ENCODE measurements around the gene SLC26A5.
A peak's percentile ranks its signal among the peaks of the same experiment; 100 is the strongest.
"Not testable (repeated sequence)": the region's sequence is repeated elsewhere in the genome, so short reads cannot be mapped to it uniquely, and the experiment has no call there.

Gene SLC26A5

DNA sequence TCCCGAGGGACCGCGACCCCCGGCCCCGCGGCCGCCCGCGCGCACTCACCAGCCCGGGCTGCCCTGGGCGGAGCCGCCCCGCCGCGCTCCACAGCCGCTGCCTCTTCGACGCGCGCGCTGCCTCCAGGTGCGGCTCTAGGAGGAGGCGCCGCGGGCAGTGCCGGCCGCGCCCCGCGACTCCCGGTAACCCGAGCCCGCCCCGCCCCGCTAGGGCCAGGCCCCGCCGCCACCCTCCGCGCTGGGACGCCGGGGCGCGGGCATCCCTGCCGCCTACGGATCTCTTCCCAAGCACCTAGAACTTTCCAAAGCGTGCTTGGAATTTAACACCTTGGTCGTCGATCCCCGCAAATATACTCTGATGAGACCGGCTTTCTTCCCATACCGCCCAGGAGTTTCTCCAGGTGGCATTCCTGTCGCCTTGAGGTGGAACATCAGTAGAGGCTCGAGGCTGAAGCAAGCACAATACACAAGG lies at the start of gene SLC26A5:
SLC26A5 (minus strand) TSS at position 159 of the 472 bp plus-strand sequence. CDS start 24,693 bp downstream, outside the sequence.
- peak; percentile 35 for DNase-seq

DNA sequence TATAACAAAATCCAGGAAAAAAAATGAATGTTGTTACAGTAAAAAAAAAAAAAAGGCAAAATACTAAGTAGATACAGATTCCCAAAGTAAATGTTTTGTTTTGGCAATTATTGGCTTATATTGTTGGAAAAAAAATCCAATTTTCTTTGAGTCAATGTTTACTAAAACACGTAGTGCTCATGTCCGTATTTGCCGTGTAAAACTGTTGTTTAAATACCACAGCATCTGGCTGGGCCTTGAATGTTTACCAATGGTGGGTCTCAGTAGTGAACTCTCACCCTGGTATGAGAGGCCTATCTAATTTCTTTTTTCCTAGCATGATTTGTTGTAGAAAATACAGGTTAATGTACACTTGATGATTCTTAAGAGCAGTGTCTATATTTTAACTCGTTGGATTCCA lies 41.4 kb upstream of the SLC26A5 start:
- no peak for DNase-seq

DNA sequence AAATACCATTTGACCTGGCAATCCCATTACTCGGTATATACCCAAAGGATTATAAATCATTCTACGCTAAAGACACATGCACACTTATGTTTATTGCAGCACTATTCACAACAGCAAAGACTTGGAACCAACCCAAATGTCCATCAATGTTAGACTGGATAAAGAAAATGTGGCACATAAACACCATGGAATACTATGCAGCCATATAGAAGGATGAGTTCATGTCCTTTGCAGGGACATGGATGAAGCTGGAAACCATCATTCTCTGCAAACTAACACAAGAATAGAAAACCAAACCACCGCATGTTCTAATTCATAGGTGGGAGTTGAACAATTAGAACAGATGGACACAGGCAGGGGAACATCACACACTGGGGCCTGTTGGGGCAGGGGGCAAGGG lies 40.9 kb upstream of the SLC26A5 start:
- DNase-seq: not testable (repeated sequence)

GRCh38 chr7:103480771-103481170 lies 34.8 kb upstream of the SLC26A5 start:
- no peak for DNase-seq

GRCh38 chr7:103474956-103475355 lies 28.9 kb upstream of the SLC26A5 start:
- DNase-seq: no peak

- no peak for DNase-seq
Observed at GRCh38 chr7:103469095-103469948, 23.3 kb upstream of the SLC26A5 start.

GRCh38 chr7:103466814-103467213 lies 20.8 kb upstream of the SLC26A5 start:
- DNase-seq: no peak

DNA sequence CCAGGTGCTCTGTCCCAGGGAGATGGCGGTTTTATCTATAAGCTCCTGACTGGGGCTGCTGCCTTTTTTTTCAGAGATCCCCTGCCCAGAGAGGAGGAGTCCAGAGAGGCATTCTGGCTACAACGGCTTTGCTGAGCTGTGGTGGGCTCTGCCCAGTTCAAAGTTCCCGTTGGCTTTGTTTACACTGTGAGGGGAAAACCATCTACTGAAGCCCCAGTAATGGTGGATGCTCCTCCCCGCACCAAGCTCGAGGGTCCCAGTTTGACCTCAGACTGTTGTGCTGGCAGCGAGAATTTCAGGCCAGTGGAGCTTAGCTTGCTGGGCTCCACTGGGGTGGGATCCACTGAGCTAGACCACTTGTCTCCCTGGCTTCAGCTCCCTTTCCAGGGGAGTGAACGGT lies 16.4 kb upstream of the SLC26A5 start:
- DNase-seq: no peak

- DNase-seq: peak; percentile 82
Observed at GRCh38 chr7:103447073-103447960, 1.3 kb upstream of the SLC26A5 start.

- DNase-seq: peak; percentile 52
Observed at GRCh38 chr7:103445228-103446048, 569 bp downstream of the SLC26A5 start.

- no peak for DNase-seq
Observed at GRCh38 chr7:103439661-103440060, 6.3 kb downstream of the SLC26A5 start.

GRCh38 chr7:103437623-103438022 lies 8.4 kb downstream of the SLC26A5 start:
- no peak for DNase-seq

- DNase-seq: no peak
Observed at GRCh38 chr7:103432712-103433111, 13.3 kb downstream of the SLC26A5 start.

DNA sequence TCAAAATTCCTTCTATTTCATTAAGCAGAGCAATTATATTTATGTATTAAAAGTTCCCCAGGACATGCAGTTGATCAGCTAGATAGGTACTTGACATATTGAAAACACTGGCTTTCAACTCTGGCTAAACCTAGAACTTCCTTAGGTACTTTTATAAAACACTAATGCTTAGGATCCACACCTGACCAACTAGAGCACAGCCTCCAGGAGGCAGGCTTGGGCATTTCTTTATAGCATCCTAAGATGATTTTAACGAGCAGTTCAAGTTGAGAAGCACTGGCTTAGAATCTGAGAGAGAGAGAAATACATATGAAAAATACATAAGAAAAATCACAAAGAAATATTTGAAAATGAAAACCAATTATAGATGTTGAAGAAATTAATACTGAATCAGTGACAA lies 20.8 kb downstream of the SLC26A5 start:
- DNase-seq: no peak

GRCh38 chr7:103423467-103424179 lies 22.4 kb downstream of the SLC26A5 start:
- DNase-seq: no peak

DNA sequence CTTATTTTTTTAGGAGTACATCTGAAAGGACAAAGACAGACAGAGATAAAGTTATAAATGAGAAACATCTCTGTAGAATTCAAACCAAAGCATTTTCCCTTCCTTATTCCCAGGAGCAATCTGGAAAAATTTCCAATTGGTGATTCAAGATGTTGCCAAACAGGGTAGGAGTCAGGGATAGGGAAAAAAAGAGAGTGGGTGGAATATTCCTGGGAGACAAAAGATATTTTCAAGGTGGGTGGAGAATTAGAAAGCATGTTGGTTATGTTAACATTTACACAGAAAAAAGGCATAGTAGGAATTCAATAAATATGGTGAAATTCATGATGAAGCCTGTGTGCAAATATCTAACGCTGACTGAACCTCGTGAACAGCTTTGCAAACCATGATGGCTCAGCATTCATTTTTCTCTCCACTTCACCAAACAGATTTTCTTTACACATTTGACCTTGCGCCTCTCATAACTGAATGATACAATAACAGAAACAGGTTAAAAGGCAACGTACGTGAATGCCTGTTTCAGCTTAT lies 25.1 kb downstream of the SLC26A5 start:
- DNase-seq: no peak

- no peak for DNase-seq
Observed at GRCh38 chr7:103418241-103418640, 27.8 kb downstream of the SLC26A5 start.

- DNase-seq: no peak
Observed at GRCh38 chr7:103413407-103413806, 32.6 kb downstream of the SLC26A5 start.

- DNase-seq: no peak
Observed at GRCh38 chr7:103412151-103412550, 33.9 kb downstream of the SLC26A5 start.

- not testable (repeated sequence) for DNase-seq
Observed at GRCh38 chr7:103405789-103406613, 40.0 kb downstream of the SLC26A5 start.

DNA sequence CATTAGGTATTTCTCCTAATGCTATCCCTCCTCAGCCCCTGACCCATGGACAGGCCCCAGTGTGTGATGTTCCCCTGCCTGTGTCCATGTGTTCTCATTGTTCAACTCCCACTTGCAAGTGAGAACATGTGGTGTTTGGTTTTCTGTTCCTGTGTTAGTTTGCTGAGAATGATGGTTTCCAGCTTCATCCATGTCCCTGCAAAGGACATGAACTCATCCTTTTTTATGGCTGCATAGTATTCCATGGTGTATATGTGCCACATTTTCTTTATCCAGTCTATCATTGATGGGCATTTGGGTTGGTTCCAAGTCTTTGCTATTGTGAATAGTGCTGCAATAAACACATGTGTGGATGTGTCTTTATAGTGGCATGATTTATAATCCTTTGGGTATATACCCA lies 46.3 kb downstream of the SLC26A5 start:
- not testable (repeated sequence) for DNase-seq

All from DMS79 treated with DMSO at 0.1 percent for 48 hours (cell line).